Measurements from ENCODE around the gene THUMPD1.
"Not testable (repeated sequence)": the region's sequence is repeated elsewhere in the genome, so short reads cannot be mapped to it uniquely, and the experiment has no call there.

Gene THUMPD1

GRCh38 chr16:20741554-20742285 lies at the start of gene THUMPD1:
THUMPD1 (minus strand) TSS chr16:20741818; CDS start chr16:20741739, 79 bp downstream.
- in situ Hi-C loops (cut with MboI; ENCODE audit: low sequenced_read_pairs) = no loop called here

- in situ Hi-C loops (cut with MboI; ENCODE audit: low sequenced_read_pairs) = no loop called here
Measured at GRCh38 chr16:20789130-20789529, 47.5 kb upstream of the THUMPD1 start.

GRCh38 chr16:20784204-20784603 lies 42.6 kb upstream of the THUMPD1 start:
- in situ Hi-C loops (cut with MboI; ENCODE audit: low sequenced_read_pairs) = no loop called here

GRCh38 chr16:20782470-20782869 lies 40.9 kb upstream of the THUMPD1 start:
- in situ Hi-C loops (cut with MboI; ENCODE audit: low sequenced_read_pairs) = no loop called here

GRCh38 chr16:20781697-20782096 lies 40.1 kb upstream of the THUMPD1 start:
- in situ Hi-C loops (cut with MboI; ENCODE audit: low sequenced_read_pairs) = no loop called here

GRCh38 chr16:20774703-20775362 lies 33.2 kb upstream of the THUMPD1 start:
- in situ Hi-C loops (cut with MboI; ENCODE audit: low sequenced_read_pairs) = no loop called here

GRCh38 chr16:20773679-20774078 lies 32.1 kb upstream of the THUMPD1 start:
- in situ Hi-C loops (cut with MboI; ENCODE audit: low sequenced_read_pairs) = no loop called here

- in situ Hi-C loops (cut with MboI; ENCODE audit: low sequenced_read_pairs) = no loop called here
Measured at GRCh38 chr16:20768818-20769217, 27.2 kb upstream of the THUMPD1 start.

- in situ Hi-C loops (cut with MboI; ENCODE audit: low sequenced_read_pairs) = no loop called here
Measured at GRCh38 chr16:20768121-20768520, 26.5 kb upstream of the THUMPD1 start.

GRCh38 chr16:20767577-20767976 lies 26.0 kb upstream of the THUMPD1 start:
- in situ Hi-C loops (cut with MboI; ENCODE audit: low sequenced_read_pairs) = no loop called here

GRCh38 chr16:20766294-20766693 lies 24.7 kb upstream of the THUMPD1 start:
- in situ Hi-C loops (cut with MboI; ENCODE audit: low sequenced_read_pairs) = no loop called here

- in situ Hi-C loops (cut with MboI; ENCODE audit: low sequenced_read_pairs) = no loop called here
Measured at GRCh38 chr16:20765732-20766131, 24.1 kb upstream of the THUMPD1 start.

GRCh38 chr16:20764448-20764847 lies 22.8 kb upstream of the THUMPD1 start:
- in situ Hi-C loops (cut with MboI; ENCODE audit: low sequenced_read_pairs) = not testable (repeated sequence)

GRCh38 chr16:20763461-20764232 lies 22.0 kb upstream of the THUMPD1 start, which contains the start of gene ACSM3:
ACSM3 (plus strand) TSS chr16:20764014; CDS start chr16:20770035, 6,021 bp downstream.
- in situ Hi-C loops (cut with MboI; ENCODE audit: low sequenced_read_pairs) = no loop called here

GRCh38 chr16:20762404-20763123 lies 20.9 kb upstream of the THUMPD1 start:
- in situ Hi-C loops (cut with MboI; ENCODE audit: low sequenced_read_pairs) = no loop called here

GRCh38 chr16:20761175-20761574 lies 19.6 kb upstream of the THUMPD1 start:
- in situ Hi-C loops (cut with MboI; ENCODE audit: low sequenced_read_pairs) = no loop called here

GRCh38 chr16:20760346-20760745 lies 18.7 kb upstream of the THUMPD1 start:
- in situ Hi-C loops (cut with MboI; ENCODE audit: low sequenced_read_pairs) = no loop called here

- in situ Hi-C loops (cut with MboI; ENCODE audit: low sequenced_read_pairs) = not testable (repeated sequence)
Measured at GRCh38 chr16:20755799-20756198, 14.2 kb upstream of the THUMPD1 start.

GRCh38 chr16:20755238-20755637 lies 13.6 kb upstream of the THUMPD1 start:
- in situ Hi-C loops (cut with MboI; ENCODE audit: low sequenced_read_pairs) = no loop called here

GRCh38 chr16:20753727-20754126 lies 12.1 kb upstream of the THUMPD1 start:
- in situ Hi-C loops (cut with MboI; ENCODE audit: low sequenced_read_pairs) = no loop called here

- in situ Hi-C loops (cut with MboI; ENCODE audit: low sequenced_read_pairs) = no loop called here
Measured at GRCh38 chr16:20750558-20750957, 8.9 kb upstream of the THUMPD1 start.
